Pericardium fibroblast (primary cell): ENCODE measurements around the gene DAAM1. TPM values are rescaled to one million over a fixed set of nuclear protein-coding genes. Genes with fewer than 3 reads are reported as not detected.

Source experiments
- total RNA-seq: library from RNA; depleted of rRNA; stranded (reverse); fragments of >200 nt; gene quantifications from 2 replicates; pipeline ENCODE4 v1.2.3, GENCODE V29; 2015

Gene DAAM1
- total RNA-seq = 38.0 and 135 TPM in 2 replicates

DNA sequence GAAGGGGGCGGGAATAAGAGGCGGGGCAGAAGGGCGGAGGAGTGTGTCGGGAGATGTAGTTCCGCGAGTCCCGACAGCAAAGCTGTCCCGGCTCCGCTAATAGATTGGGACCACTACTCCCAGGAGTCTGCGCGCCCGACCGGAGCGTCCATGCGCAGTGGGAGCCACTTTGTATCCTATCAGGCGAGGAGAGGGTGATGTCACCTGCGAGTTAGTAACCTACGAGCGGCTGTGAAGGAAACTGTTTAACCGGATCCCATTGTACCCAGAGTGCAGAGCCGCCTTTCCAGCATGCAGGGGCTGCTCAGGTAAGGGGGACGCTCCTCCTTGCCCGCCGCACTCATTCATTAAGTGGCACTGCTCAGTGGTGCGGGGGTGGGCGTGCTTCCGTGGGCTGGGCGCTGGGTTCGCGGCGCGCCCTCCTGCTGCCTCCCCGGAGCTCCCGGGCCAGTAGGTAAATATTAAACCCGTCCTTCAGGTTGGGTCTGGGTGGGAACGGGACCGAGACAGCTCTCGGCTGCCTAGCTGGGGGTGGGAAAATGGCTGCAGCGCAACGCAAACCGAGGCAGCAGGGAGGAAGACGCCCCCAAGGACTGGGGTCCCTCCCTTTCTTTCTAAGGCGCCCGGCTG is at the start of gene DAAM1:
Gene DAAM1 (plus strand): TSS at position 207 of the 630 bp plus-strand sequence. CDS start 74,811 bp downstream, outside the sequence.

